KMS-11 (cell line): ENCODE measurements around the gene PTPRK.
"Not testable (repeated sequence)": the region's sequence is repeated elsewhere in the genome, so short reads cannot be mapped to it uniquely, and the experiment has no call there.

Experiments used
- H2AFZ ChIP-seq: fragments of 200-600 bp; sonication (generic); 2 replicates; pipeline ENCODE4 v1.6.1; 2016; ENCODE audit warnings: antibody characterized with exemption, mixed run types, low read depth
- H3K27ac ChIP-seq: fragments of 200-600 bp; sonication (generic); 2 replicates; pipeline ENCODE4 v1.6.1; 2016; ENCODE audit warnings: mild to moderate bottlenecking, mixed run types
- H3K27me3 ChIP-seq: fragments of 200-600 bp; sonication (generic); 2 replicates; pipeline ENCODE4 v1.6.1; 2017; ENCODE audit warnings: mild to moderate bottlenecking, low read depth, mixed run types, moderate library complexity; ENCODE audit not compliant: insufficient read depth
- H3K36me3 ChIP-seq: fragments of 200-600 bp; sonication (generic); 2 replicates; pipeline ENCODE4 v1.6.1; 2017; ENCODE audit warnings: mild to moderate bottlenecking, mixed run types; ENCODE audit not compliant: insufficient read depth
- H3K4me1 ChIP-seq: fragments of 200-600 bp; sonication (generic); 2 replicates; pipeline ENCODE4 v1.6.1; 2016; ENCODE audit warnings: mild to moderate bottlenecking, low read depth, mixed run types; ENCODE audit not compliant: poor library complexity, severe bottlenecking
- H3K4me2 ChIP-seq: fragments of 200-600 bp; sonication (generic); 2 replicates; pipeline ENCODE4 v1.7.0; 2016; ENCODE audit warnings: mild to moderate bottlenecking, mixed run types
- H3K4me3 ChIP-seq: fragments of 200-600 bp; sonication (generic); IDR thresholded peaks from 2 replicates; pipeline ENCODE4 v1.6.1; 2017; ENCODE audit warnings: low read depth, low read length, mixed read lengths; ENCODE audit not compliant: insufficient read depth
- H3K79me2 ChIP-seq: fragments of 200-600 bp; sonication (generic); 2 replicates; pipeline ENCODE4 v1.6.1; 2016; ENCODE audit warnings: low read depth, mixed run types; ENCODE audit not compliant: insufficient read depth
- H3K9ac ChIP-seq: fragments of 200-600 bp; sonication (generic); 2 replicates; pipeline ENCODE4 v1.6.1; 2016; ENCODE audit warnings: mild to moderate bottlenecking, mixed run types
- H4K20me1 ChIP-seq: fragments of 200-600 bp; sonication (generic); 2 replicates; pipeline ENCODE4 v1.6.1; 2016; ENCODE audit warnings: mild to moderate bottlenecking, mixed run types; ENCODE audit not compliant: insufficient read depth
- TF ChIP-seq, protein P1 (sequence below): fragments of 200-600 bp; sonication (generic); conservative IDR thresholded peaks from 2 replicates; pipeline ENCODE4 v1.6.1; 2017; ENCODE audit warnings: low read depth, mild to moderate bottlenecking, antibody characterized with exemption, low read length, moderate library complexity, mixed read lengths

PTPRK gene

DNA sequence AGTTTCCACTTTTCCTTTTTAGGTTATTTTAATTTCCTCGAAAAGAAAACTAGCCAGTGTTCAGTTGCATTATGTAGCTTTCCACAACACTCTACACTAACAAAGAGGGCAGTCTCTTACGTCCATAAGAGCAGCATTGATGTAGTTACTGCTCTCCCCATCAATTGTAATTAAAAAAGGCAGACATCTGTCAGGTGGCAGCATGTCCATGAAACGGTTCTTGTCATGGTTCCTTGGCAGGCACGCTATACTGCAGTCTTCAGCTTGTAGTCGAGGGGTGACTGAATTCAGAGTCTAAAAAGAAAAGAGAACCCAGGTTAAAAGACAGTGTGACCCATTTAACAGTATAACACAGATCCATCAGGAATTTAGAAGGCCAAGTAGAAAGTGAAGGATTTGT lies 539.4 kb downstream of the PTPRK start:
- H3K9ac ChIP-seq: no peak overlapping the region
- no peaks in the 10 kb centered on the region for H3K79me2 ChIP-seq
- no peak overlapping the region for H3K4me3 ChIP-seq
- H3K4me1 ChIP-seq: no peaks in the 10 kb centered on the region
- no peak overlapping the region for H3K4me2 ChIP-seq
- H4K20me1 ChIP-seq: no peaks in the 10 kb centered on the region
- no peaks in the 10 kb centered on the region for H3K27me3 ChIP-seq
- TF ChIP-seq, protein P1, sequence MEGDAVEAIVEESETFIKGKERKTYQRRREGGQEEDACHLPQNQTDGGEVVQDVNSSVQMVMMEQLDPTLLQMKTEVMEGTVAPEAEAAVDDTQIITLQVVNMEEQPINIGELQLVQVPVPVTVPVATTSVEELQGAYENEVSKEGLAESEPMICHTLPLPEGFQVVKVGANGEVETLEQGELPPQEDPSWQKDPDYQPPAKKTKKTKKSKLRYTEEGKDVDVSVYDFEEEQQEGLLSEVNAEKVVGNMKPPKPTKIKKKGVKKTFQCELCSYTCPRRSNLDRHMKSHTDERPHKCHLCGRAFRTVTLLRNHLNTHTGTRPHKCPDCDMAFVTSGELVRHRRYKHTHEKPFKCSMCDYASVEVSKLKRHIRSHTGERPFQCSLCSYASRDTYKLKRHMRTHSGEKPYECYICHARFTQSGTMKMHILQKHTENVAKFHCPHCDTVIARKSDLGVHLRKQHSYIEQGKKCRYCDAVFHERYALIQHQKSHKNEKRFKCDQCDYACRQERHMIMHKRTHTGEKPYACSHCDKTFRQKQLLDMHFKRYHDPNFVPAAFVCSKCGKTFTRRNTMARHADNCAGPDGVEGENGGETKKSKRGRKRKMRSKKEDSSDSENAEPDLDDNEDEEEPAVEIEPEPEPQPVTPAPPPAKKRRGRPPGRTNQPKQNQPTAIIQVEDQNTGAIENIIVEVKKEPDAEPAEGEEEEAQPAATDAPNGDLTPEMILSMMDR: no peak
- no peak overlapping the region for H2AFZ ChIP-seq
- H3K27ac ChIP-seq: no peak overlapping the region
- no peaks in the 10 kb centered on the region for H3K36me3 ChIP-seq

DNA sequence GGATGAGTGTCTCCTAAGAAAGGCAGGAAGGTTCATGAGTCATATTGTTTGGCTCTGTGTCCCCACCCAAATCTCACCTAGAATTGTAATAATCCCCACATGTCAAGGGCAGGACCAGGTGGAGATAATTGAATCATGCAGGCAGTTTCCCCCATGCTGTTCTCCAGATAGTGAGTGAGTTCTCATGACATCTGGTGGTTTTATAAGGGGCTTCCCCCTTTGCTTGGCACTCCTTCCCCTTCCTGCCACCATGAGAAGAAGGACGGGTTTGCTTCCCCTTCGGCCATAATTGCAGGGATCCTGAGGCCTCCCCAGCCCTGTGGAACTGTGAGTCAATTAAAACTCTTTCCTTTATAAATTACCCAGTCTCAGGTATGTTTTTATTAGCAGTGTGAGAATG lies 542.2 kb downstream of the PTPRK start:
- H3K9ac ChIP-seq, H3K4me2 ChIP-seq, H3K4me1 ChIP-seq, H3K27me3 ChIP-seq, H3K27ac ChIP-seq, H2AFZ ChIP-seq, H3K36me3 ChIP-seq, H3K4me3 ChIP-seq, H3K79me2 ChIP-seq, H4K20me1 ChIP-seq: not testable (repeated sequence)

DNA sequence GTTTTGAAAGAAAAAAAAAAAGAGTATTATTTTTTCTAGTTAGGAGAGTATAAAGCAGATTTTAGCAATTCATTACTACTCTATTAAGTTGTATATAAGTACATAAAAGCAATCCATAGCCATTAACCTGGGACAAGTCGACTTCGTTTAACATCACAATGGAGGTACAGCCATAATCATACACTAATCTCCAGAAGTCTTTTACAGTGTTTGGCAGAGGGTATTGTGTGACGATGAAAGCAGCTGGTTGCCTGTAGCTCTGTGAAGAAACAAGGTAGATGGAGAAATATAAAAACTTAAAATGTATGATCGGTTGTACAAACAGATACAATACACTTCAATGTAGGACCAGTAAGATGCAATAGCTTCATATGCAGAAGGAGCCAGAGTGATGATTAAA lies 543.6 kb downstream of the PTPRK start:
- Histone ChIP-seq H3K4me1 (no peaks in the 10 kb centered on the region), H3K27ac (no peak overlapping the region), H2AFZ (no peak overlapping the region), H4K20me1 (no peaks in the 10 kb centered on the region), H3K36me3 (no peaks in the 10 kb centered on the region), H3K4me2 (no peak overlapping the region), H3K4me3 (no peak overlapping the region), H3K27me3 (no peaks in the 10 kb centered on the region), H3K79me2 (no peaks in the 10 kb centered on the region), H3K9ac (no peak overlapping the region)
- TF ChIP-seq, protein P1: no peak

DNA sequence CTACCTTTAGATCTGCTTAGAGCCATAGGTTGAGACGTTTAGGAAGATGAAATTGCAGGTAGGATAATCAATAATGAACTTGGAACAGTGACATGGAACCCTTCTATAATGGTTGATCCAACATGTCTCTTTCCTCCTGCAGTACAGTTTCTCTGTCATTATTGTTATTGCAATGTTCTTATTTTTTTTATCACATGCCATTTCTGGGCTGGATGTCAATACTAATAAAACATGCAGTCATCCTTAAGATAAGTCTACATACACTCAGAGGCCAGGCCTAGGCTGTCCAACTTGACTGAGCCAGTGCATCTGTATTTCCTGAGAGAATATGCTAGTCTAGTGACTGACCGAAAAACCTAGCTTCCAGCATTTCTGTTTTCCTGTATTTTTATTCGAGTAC lies 544.3 kb downstream of the PTPRK start:
- no peaks in the 10 kb centered on the region for H3K27me3 ChIP-seq
- no peaks in the 10 kb centered on the region for H3K36me3 ChIP-seq
- H3K79me2 ChIP-seq: no peaks in the 10 kb centered on the region
- H3K4me1 ChIP-seq: no peaks in the 10 kb centered on the region
- H3K27ac ChIP-seq: no peak overlapping the region
- TF ChIP-seq, protein P1: no peak
- no peak overlapping the region for H3K4me3 ChIP-seq
- no peak overlapping the region for H3K4me2 ChIP-seq
- no peaks in the 10 kb centered on the region for H4K20me1 ChIP-seq
- no peak overlapping the region for H2AFZ ChIP-seq
- H3K9ac ChIP-seq: no peak overlapping the region

DNA sequence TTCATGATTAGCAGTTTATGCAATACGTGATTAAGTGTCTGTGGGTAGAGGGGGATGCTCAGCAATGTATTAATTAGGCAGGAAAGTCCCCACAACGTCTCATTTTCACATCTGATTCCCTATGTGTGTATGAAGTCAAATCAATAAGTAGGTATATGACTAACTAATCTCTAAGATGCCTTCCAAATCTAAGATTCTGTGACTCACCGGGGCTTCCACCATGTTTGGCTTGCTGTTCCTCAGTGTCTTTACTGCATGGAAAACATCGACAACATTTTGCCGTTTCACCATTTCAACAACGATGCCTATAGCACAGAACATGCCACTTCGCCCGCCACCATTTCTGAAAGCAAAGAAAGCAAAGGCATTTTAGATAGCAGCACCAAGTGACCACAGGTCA lies 547.6 kb downstream of the PTPRK start:
- Histone ChIP-seq H3K27ac (no peak overlapping the region), H3K27me3 (no peaks in the 10 kb centered on the region), H3K36me3 (no peaks in the 10 kb centered on the region), H3K4me3 (no peak overlapping the region), H2AFZ (no peak overlapping the region), H4K20me1 (no peaks in the 10 kb centered on the region), H3K4me2 (no peak overlapping the region), H3K9ac (no peak overlapping the region), H3K4me1 (no peaks in the 10 kb centered on the region), H3K79me2 (no peaks in the 10 kb centered on the region)
- TF ChIP-seq, protein P1: no peak
